ENCODE results near the gene KCNIP1.
"Not testable (repeated sequence)": the region's sequence is repeated elsewhere in the genome, so short reads cannot be mapped to it uniquely, and the experiment has no call there.

Gene KCNIP1

DNA sequence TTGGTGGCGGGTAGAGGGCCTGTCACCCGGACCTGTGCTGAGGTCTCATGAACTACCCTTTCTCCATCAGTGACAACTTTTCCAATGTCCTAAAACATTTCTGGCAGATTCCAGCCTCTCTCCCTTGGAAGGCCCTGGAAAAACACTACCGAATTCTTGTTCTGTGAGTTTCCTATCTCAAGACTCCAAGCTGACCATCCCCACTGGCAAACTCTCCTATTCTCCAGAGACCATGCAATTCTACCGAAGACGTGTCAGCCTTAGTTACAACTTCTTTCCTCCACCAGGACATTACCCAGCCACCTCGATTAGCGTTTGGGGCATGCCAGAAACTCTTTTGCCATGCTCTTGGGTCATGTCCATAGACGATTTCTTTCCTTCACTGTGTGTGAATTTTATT is 252.9 kb downstream of the KCNIP1 start:
- Mint-ChIP-seq H3K36me3 (ENCODE audit: insufficient read depth) (no peaks in the 10 kb centered on the region), H3K9me3 (peaks cover 0 to 2% of the 10 kb centered on the region in 2 donors), H3K4me1 (ENCODE audit: low read depth in 2 of 2) (no peaks in the 10 kb centered on the region), H3K27me3 (peaks cover 2 to 17% of the 10 kb centered on the region in 2 donors), H3K27ac (no peak overlapping the region), H3K4me3 (no peak overlapping the region)
- DNase-seq (no peak), ATAC-seq (replicated peaks) (no peak)

DNA sequence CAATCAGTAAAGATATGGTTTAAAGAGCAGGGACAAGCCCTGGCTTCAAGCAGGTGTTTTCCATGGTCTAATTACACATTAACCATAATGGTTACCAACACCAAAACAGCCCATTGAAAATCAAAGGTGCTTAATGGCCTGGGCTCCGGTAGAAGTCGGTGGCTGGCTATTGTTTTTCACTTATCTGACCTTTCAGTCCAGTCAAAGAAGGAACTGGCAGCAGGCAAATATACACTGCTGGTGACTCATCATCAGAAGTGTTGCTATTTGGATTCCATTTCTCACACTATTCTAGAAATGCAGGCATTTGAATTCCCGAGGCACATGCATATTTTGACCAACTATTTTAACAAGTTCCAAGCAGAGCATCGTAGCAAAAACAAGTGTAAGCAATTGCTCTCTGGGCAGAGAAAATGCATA is 253.4 kb downstream of the KCNIP1 start:
- Mint-ChIP-seq H3K36me3 (ENCODE audit: insufficient read depth) (no peaks in the 10 kb centered on the region), H3K4me1 (ENCODE audit: low read depth in 2 of 2) (no peaks in the 10 kb centered on the region), H3K27ac (no peak overlapping the region), H3K4me3 (no peak overlapping the region), H3K9me3 (peaks cover 0 to 2% of the 10 kb centered on the region in 2 donors), H3K27me3 (peaks cover 6 to 17% of the 10 kb centered on the region in 2 donors)
- DNase-seq (no peak), ATAC-seq (replicated peaks) (no peak)

DNA sequence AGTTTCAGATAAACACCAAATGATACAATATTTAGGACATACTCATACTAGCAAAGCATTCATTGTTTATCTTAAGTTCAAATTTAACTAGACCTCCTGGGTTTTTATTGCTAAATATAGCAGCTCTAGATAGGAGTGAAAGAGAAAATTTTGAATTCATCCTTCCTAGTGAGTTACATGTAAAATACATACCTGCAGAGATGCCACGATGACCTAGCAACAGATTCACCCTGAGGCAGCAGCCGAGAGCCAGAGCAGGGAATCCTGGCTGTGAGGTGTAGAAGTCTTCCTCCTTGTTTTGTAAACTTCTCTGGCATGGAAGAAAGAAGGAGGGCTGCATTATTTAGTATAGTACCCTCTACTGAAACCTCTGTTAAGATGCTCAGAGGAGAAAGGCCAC is 253.8 kb downstream of the KCNIP1 start:
- Mint-ChIP-seq H3K36me3 (ENCODE audit: insufficient read depth) (no peaks in the 10 kb centered on the region), H3K27me3 (peaks cover 6 to 13% of the 10 kb centered on the region in 2 donors), H3K27ac (no peak overlapping the region), H3K4me1 (ENCODE audit: low read depth in 2 of 2) (no peaks in the 10 kb centered on the region), H3K4me3 (no peak overlapping the region), H3K9me3 (peaks cover 0 to 2% of the 10 kb centered on the region in 2 donors)
- ATAC-seq (replicated peaks) (no peak), DNase-seq (no peak)

DNA sequence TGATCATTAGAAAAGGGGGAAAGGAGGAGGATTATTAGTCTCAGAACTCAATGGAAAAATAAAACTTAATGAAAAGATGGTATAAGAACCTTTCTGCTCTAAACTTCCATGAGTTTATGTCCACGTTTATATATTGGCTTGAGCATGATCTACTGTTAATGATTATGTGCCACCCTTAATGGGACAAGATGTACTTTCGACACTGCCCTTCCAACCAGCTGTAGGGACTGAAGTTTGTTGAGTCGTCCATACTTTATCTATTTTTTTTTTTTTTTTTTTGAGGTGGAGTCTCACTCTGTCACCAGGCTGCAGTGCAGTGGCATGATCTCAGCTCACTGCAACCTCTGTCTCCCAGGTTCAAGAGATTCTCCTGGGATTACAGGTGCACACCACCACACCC is 254.7 kb downstream of the KCNIP1 start:
- Mint-ChIP-seq H3K9me3 (peaks cover 0 to 2% of the 10 kb centered on the region in 2 donors), H3K27ac (no peak overlapping the region), H3K36me3 (ENCODE audit: insufficient read depth) (no peaks in the 10 kb centered on the region), H3K4me1 (ENCODE audit: low read depth in 2 of 2) (no peaks in the 10 kb centered on the region), H3K27me3 (peaks cover 6 to 9% of the 10 kb centered on the region in 2 donors), H3K4me3 (no peak overlapping the region)
- DNase-seq (no peak), ATAC-seq (replicated peaks) (no peak)

DNA sequence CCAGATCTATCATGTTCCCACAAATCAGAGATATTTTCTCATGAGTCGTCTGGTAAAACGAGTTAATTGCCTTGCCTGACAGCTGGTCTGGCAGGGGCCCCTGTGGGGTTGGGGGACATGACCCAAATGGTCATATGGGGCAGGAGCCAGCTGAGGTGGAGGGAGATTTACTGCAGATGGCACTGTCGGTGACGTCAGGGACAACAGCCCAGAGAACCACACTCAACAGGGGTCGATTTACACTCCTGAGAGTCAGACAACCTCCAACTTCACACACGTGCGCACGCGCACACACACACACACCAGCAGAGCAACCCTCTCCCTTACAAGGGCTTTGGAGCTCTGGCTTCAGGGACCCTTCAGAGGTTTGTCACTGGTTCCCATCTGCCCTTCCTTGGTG is 256.3 kb downstream of the KCNIP1 start:
- ATAC-seq (replicated peaks), result no peak
- no peaks in the 10 kb centered on the region for H3K36me3 Mint-ChIP-seq (ENCODE audit: insufficient read depth)

DNA sequence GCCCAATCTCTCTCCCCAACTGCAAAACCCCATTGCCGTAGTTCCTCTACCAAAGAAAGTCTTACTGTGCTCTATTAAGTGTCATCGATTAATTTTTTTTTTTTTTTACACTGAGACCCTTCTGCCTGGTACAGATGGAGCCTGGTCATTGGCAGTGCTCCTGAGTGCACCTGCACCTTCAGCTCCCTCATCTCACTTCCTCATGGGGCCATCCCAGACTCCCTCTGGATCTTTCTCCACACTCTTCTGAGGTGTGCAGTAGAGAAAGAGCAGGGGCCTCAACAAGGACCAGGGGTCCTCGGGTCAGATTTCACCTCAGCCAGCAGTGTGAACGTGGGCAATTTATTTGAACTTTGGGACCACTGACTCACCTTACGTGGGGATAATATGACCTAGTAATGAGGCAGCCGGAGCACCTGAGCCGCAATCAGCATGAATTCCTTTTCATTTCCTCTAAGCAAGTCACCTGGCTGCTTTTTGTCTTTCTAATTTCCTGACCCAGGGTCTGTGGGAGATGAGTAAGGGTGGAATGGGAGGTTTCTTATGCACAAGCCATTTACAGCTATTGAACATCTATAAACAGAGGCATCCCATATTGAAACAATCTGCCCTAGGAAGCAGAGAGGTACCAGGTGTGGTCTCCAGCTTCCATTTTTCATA is 257.4 kb downstream of the KCNIP1 start:
- Mint-ChIP-seq H3K4me3 (no peak overlapping the region), H3K4me1 (ENCODE audit: low read depth in 2 of 2) (no peaks in the 10 kb centered on the region), H3K27me3 (peaks cover 6 to 9% of the 10 kb centered on the region in 2 donors), H3K27ac (no peak overlapping the region), H3K36me3 (ENCODE audit: insufficient read depth) (no peaks in the 10 kb centered on the region), H3K9me3 (no peaks in the 10 kb centered on the region)
- DNase-seq, result no peak
- no peak for ATAC-seq (replicated peaks)

More for the DNA sequence above, 256.3 kb downstream of the KCNIP1 start:
- H3K27ac Mint-ChIP-seq, result no peak overlapping the region
- DNase-seq, result no peak
- H3K4me3 Mint-ChIP-seq, result no peak overlapping the region
- no peaks in the 10 kb centered on the region for H3K4me1 Mint-ChIP-seq (ENCODE audit: low read depth in 2 of 2)
- peaks cover 6 to 9% of the 10 kb centered on the region in 2 donors for H3K27me3 Mint-ChIP-seq
- H3K9me3 Mint-ChIP-seq, result no peaks in the 10 kb centered on the region

DNA sequence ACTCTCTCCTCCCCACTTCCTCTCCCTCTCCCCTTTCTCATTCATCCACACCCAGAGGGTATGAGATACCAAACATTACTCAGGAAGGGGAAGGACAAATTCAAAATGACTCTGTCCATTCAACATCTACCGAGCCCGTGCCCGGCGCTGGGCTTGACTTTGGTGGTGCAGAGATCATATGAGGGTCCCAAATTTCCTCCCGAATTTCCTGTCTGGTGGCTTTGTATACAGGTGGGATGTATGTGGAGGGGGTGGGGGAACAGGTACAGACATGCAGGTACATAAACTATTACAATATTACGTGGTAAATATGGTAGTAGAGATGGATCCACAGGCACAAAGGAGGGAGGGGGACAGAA is 257.9 kb downstream of the KCNIP1 start:
- H3K27me3 Mint-ChIP-seq, result peaks cover 6 to 9% of the 10 kb centered on the region in 2 donors
- no peaks in the 10 kb centered on the region for H3K9me3 Mint-ChIP-seq
- no peak for ATAC-seq (replicated peaks)
- H3K4me1 Mint-ChIP-seq (ENCODE audit: low read depth in 2 of 2), result no peaks in the 10 kb centered on the region
- no peaks in the 10 kb centered on the region for H3K36me3 Mint-ChIP-seq (ENCODE audit: insufficient read depth)
- no peak overlapping the region for H3K4me3 Mint-ChIP-seq
- no peak overlapping the region for H3K27ac Mint-ChIP-seq
- no peak for DNase-seq

DNA sequence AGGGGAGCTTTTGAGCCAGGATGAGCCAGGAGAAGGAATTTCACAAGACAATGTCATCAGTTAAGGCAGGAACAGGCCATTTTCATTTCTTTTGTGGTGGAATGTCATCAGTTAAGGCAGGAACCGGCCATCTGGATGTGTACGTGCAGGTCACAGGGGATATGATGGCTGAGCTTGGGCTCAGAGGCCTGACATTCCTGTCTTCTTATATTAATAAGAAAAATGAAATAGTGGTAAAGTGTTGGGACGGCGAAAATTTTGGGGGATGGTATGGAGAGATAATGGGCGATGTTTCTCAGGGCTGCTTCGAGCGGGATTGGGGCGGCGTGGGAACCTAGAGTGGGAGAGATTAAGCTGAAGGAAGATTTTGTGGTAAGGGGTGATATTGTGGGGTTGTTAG is 258.5 kb downstream of the KCNIP1 start:
- not testable (repeated sequence) for H3K27ac Mint-ChIP-seq; H3K27me3 Mint-ChIP-seq; H3K4me1 Mint-ChIP-seq (ENCODE audit: low read depth in 2 of 2); H3K4me3 Mint-ChIP-seq; H3K36me3 Mint-ChIP-seq (ENCODE audit: insufficient read depth); ATAC-seq (replicated peaks); H3K9me3 Mint-ChIP-seq; DNase-seq

DNA sequence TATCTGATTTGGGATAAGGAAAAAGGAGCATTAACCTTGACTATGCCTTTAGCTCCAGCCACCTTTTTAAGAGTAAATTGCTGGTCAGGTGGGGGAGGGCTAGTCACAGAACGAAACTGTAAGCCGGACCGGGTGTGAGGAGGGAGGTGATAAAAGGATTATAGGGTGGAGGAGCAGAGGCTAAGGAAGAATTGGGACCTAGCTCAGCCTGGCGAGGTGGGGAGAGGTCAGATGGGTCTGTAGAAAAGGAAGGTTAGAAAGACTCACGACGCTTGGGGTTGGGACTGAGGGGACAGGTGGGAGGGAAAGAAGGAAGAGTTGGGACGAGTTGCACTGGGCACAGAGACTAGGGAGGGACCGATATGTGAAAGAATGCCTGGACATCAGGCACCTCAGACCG is 262.0 kb downstream of the KCNIP1 start:
- not testable (repeated sequence) for DNase-seq

DNA sequence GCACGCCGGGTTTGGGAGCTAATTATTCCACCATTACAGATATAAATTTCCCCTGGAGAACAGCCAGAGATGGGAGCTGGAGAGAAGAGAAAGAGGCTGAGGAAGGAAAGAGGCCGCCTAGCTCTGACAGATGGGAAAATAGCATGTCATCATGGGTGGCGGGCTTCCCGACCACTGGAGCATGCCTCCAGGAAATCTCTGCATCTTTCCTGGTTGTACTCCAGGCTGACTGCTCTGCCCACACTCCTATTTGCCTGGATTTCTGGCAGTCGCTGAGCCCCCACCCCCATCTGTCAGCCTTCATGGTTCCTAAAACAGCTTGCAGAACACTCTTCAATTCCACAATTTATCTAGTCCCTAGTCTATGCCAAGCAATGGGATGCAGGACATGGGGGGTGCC is 265.4 kb downstream of the KCNIP1 start:
- peaks cover 3% of the 10 kb centered on the region for H3K36me3 Mint-ChIP-seq (ENCODE audit: insufficient read depth)
- no peaks in the 10 kb centered on the region for H3K4me1 Mint-ChIP-seq (ENCODE audit: low read depth in 2 of 2)

More for the DNA sequence above, 262.0 kb downstream of the KCNIP1 start:
- not testable (repeated sequence) for ATAC-seq (replicated peaks); H3K27ac Mint-ChIP-seq; H3K4me3 Mint-ChIP-seq; H3K9me3 Mint-ChIP-seq; H3K4me1 Mint-ChIP-seq (ENCODE audit: low read depth in 2 of 2); H3K36me3 Mint-ChIP-seq (ENCODE audit: insufficient read depth)
- peaks cover 6 to 11% of the 10 kb centered on the region in 2 donors for H3K27me3 Mint-ChIP-seq

DNA sequence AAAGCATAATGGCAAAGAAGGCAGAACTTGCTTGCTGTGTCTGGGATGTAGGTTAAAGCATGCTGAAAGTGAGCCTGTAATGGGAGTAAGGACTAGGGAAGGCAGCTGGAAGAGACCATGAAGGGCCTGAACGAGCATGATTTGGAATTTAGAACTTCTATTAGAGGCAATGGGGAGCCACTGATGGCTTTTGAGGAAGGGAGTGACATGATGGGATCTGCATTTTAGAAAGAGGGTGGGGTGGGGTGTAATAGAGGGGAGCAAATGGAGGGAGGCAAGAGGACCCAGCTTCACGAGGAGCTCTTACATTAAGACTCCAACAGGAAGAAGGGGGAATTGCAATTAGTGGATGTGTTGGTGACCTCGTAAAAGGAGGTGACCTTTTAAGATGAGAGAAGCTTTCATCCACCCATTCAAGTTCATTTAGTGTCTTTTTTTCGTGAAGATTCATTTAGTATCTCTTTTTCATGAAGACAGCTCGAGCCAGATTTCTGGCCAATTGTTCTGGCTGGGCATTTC is 266.1 kb downstream of the KCNIP1 start:
- no peak overlapping the region for H3K27ac Mint-ChIP-seq
- peaks cover 6 to 20% of the 10 kb centered on the region in 2 donors for H3K27me3 Mint-ChIP-seq
- peaks cover 3% of the 10 kb centered on the region for H3K36me3 Mint-ChIP-seq (ENCODE audit: insufficient read depth)
- DNase-seq, result no peak
- no peak overlapping the region for H3K4me3 Mint-ChIP-seq
- no peaks in the 10 kb centered on the region for H3K9me3 Mint-ChIP-seq
- no peak for ATAC-seq (replicated peaks)
- H3K4me1 Mint-ChIP-seq (ENCODE audit: low read depth in 2 of 2), result no peaks in the 10 kb centered on the region

More for the DNA sequence above, 265.4 kb downstream of the KCNIP1 start:
- ATAC-seq (replicated peaks), result no peak
- H3K4me3 Mint-ChIP-seq, result no peak overlapping the region
- no peaks in the 10 kb centered on the region for H3K9me3 Mint-ChIP-seq
- H3K27ac Mint-ChIP-seq, result no peak overlapping the region
- no peak for DNase-seq
- H3K27me3 Mint-ChIP-seq, result peaks cover 6 to 20% of the 10 kb centered on the region in 2 donors

DNA sequence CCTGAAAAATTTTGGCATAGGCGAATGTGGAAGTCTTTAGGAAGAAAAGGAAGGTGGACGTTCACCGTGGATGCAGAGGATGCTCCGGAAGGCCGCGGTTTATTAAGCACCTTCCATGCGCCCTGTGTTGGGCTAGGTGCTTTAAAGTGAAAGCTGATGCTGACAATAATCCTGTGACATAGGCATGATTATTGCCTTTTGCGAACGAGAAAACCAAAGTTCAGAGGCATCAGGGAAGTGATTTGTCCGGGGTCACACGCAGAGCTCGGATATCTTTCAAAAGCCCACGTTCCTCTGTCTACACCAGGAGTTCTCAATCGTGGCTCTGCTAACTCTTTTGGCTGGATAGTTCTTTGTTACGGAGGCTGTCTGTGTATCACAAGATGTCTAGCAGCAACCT is 267.7 kb downstream of the KCNIP1 start:
- Mint-ChIP-seq H3K36me3 (ENCODE audit: insufficient read depth) (peaks cover 3% of the 10 kb centered on the region), H3K4me3 (no peak overlapping the region), H3K9me3 (no peaks in the 10 kb centered on the region), H3K27ac (no peak overlapping the region), H3K27me3 (peaks cover 6 to 20% of the 10 kb centered on the region in 2 donors), H3K4me1 (ENCODE audit: low read depth in 2 of 2) (no peaks in the 10 kb centered on the region)
- DNase-seq (no peak), ATAC-seq (replicated peaks) (no peak)

DNA sequence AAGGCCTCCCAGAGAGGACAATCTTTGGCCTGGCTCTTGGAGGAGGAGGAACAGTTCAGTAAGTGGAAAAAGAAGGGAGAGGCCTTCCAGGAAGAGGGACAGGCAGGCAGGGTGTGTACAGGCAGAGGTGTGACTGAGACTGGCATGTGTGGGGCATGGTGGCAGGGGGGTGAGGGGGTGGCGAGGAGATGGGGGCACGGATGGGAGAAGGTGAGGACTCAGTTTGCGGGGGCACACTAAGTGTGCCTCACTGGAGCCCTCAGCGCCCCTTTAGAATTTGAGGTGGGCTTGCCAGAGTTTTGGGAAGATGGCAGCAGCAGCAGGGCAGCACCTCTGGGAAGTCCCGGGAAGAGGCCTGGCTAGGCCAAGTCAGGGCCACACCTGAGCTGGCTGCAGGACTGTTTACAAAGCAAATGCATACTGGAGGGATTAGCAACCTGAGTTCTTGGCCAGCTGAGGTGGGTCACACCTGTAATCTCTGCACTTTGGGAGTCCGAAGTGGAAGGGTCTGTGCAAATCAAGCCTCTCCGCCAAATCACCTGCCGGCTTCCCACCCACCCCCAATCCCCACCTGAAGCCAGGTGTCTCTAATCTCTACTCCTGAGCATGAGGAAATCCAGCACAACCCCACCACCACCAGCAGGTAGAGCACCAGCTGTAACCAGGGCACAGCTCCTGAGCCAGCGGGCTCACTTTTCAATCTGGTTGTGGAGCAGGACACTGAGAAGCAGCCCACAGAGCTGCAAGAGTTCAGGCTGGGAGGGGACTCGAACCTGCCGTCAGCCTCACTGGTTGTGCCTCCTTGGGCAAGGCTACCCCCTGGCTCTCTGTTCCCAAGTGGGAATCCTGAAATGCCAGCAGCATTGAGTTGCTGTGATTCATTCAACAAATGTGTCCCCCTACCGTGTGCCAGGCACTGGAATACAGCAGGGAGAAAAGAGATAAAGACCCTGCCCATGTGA is 269.5 kb downstream of the KCNIP1 start:
- no peak for DNase-seq
- no peaks in the 10 kb centered on the region for H3K9me3 Mint-ChIP-seq
- H3K36me3 Mint-ChIP-seq (ENCODE audit: insufficient read depth), result no peaks in the 10 kb centered on the region
- no peaks in the 10 kb centered on the region for H3K4me1 Mint-ChIP-seq (ENCODE audit: low read depth in 2 of 2)
- no peak overlapping the region for H3K4me3 Mint-ChIP-seq
- no peak overlapping the region for H3K27ac Mint-ChIP-seq
- H3K27me3 Mint-ChIP-seq, result peaks cover 6 to 20% of the 10 kb centered on the region in 2 donors
- no peak for ATAC-seq (replicated peaks)
